Glutamatergic neuron (in vitro differentiated cells): Measurements from ENCODE around the gene ELN. TPM values are rescaled to one million over a fixed set of nuclear protein-coding genes. Genes with fewer than 3 reads are reported as not detected.

Experiments
- DNase-seq: peaks from one replicate; pipeline ENCODE4 v3.0.0; 2022
- H3K27ac Mint-ChIP-seq: one replicate; pipeline ENCODE4 v1.8.0; 2020; ENCODE audit warnings: mild to moderate bottlenecking, mixed read lengths, inconsistent platforms; ENCODE audit not compliant: unreplicated experiment
- H3K27me3 Mint-ChIP-seq: one replicate; pipeline ENCODE4 v1.8.0; 2020; ENCODE audit warnings: mild to moderate bottlenecking, moderate library complexity, mixed read lengths, inconsistent platforms; ENCODE audit not compliant: unreplicated experiment
- H3K36me3 Mint-ChIP-seq: one replicate; pipeline ENCODE4 v1.8.0; 2020; ENCODE audit warnings: mild to moderate bottlenecking, mixed read lengths, inconsistent platforms; ENCODE audit not compliant: unreplicated experiment
- H3K4me1 Mint-ChIP-seq: one replicate; pipeline ENCODE4 v1.8.0; 2020; ENCODE audit warnings: mild to moderate bottlenecking, low read depth, mixed read lengths, inconsistent platforms; ENCODE audit not compliant: unreplicated experiment
- H3K4me3 Mint-ChIP-seq: one replicate; pipeline ENCODE4 v1.8.0; 2020; ENCODE audit warnings: mild to moderate bottlenecking, mixed read lengths, inconsistent platforms; ENCODE audit not compliant: unreplicated experiment
- H3K9me3 Mint-ChIP-seq: one replicate; pipeline ENCODE4 v1.8.0; 2020; ENCODE audit warnings: mild to moderate bottlenecking, moderate library complexity, mixed read lengths, inconsistent platforms; ENCODE audit not compliant: unreplicated experiment
- total RNA-seq: library from RNA; stranded (reverse); fragmentation: NEBNext Ultra II Directional; extraction: Animal tissue kit (Norgen Biotek cat#: 25700); gene quantifications from one replicate; pipeline ENCODE4 v1.2.1, GENCODE V29; 2021; ENCODE audit not compliant: unreplicated experiment
- TF ChIP-seq, protein P1 (sequence below): fragments of 200-600 bp; sonication (generic); IDR thresholded peaks from one replicate; pipeline ENCODE4 v1.5.0; 2021; ENCODE audit not compliant: partially characterized antibody, unreplicated experiment

ELN gene
- total RNA-seq, 1 donor from 2014 or later, result 3.7 TPM

DNA sequence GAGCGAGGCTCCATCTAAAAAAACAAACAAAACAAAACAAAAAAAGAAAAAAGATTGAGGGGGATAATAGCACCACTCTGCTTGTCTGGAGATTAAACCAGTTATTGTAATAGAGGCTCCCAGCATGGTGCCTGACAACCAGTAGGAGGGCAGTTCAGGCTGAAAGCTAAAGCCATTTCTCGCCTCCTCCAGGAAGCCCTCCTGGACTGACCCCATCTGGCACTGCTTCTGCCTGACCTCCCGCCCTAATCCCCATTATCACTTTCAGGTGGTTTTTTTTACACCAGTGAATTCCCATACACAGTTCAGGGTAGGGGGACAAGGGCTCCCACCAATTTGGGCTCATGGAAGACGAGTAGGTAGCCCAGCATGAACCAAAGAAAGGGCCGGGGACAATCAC lies 8.8 kb upstream of the ELN start:
- Mint-ChIP-seq H3K36me3 (no peaks in the 10 kb centered on the region), H3K9me3 (no peaks in the 10 kb centered on the region), H3K27me3 (peaks cover 6% of the 10 kb centered on the region), H3K4me3 (no peak overlapping the region), H3K4me1 (peaks cover 19% of the 10 kb centered on the region), H3K27ac (no peak overlapping the region)
- no peak for DNase-seq
- TF ChIP-seq, protein P1, sequence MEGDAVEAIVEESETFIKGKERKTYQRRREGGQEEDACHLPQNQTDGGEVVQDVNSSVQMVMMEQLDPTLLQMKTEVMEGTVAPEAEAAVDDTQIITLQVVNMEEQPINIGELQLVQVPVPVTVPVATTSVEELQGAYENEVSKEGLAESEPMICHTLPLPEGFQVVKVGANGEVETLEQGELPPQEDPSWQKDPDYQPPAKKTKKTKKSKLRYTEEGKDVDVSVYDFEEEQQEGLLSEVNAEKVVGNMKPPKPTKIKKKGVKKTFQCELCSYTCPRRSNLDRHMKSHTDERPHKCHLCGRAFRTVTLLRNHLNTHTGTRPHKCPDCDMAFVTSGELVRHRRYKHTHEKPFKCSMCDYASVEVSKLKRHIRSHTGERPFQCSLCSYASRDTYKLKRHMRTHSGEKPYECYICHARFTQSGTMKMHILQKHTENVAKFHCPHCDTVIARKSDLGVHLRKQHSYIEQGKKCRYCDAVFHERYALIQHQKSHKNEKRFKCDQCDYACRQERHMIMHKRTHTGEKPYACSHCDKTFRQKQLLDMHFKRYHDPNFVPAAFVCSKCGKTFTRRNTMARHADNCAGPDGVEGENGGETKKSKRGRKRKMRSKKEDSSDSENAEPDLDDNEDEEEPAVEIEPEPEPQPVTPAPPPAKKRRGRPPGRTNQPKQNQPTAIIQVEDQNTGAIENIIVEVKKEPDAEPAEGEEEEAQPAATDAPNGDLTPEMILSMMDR, result no peak

- H3K9me3 Mint-ChIP-seq, result no peaks in the 10 kb centered on the region
- no peak overlapping the region for H3K4me3 Mint-ChIP-seq
- no peak overlapping the region for H3K27ac Mint-ChIP-seq
- TF ChIP-seq, protein P1, result no peak
- H3K36me3 Mint-ChIP-seq, result no peaks in the 10 kb centered on the region
- DNase-seq, result no peak
- peaks cover 2% of the 10 kb centered on the region for H3K27me3 Mint-ChIP-seq
- peaks cover 17% of the 10 kb centered on the region for H3K4me1 Mint-ChIP-seq
Measured at GRCh38 chr7:74020390-74020789, 7.6 kb upstream of the ELN start.

DNA sequence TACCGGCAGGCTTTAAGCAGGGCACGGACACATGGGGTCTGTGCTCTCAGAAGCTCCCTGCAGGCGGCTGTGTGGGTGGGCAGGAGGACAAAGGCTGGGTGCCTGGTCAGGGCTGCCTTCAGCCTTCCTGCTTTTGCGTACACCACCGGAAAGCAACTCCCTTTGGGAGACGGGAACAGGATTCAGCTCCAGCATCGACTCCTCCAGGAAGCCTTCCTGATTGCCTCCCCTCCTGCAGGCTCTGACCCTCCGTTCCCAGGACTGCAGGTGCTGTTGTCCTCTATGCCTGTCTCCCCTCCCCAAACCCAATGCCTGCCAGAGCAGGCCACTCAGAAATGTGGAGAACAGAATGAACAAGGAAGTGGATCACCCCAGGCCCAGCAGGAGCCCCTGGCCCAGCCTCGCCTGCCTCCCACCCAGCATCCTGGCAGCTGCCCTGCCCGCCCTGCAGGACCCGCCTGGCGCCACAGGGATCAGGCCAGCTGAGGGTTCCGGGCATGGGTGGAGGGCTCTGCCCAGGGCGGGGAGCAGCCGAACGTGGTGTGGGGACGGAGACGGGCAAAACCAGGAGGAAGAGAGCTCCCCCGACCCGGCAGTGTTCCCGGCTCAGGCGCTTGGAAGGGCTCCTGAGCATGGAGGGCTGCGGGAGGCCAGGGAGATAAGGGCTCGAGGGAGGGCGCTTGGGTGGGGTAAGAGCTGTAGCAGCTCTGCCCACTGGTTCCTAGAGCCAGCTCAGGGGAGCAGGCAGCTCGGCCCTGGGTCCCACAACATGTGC lies 6.2 kb upstream of the ELN start:
- TF ChIP-seq, protein P1, result no peak
- DNase-seq, result no peak
- Mint-ChIP-seq H3K4me3 (no peak overlapping the region), H3K27ac (no peak overlapping the region), H3K36me3 (no peaks in the 10 kb centered on the region), H3K27me3 (peaks cover 1% of the 10 kb centered on the region), H3K4me1 (peaks cover 21% of the 10 kb centered on the region), H3K9me3 (peaks cover 2% of the 10 kb centered on the region)

DNA sequence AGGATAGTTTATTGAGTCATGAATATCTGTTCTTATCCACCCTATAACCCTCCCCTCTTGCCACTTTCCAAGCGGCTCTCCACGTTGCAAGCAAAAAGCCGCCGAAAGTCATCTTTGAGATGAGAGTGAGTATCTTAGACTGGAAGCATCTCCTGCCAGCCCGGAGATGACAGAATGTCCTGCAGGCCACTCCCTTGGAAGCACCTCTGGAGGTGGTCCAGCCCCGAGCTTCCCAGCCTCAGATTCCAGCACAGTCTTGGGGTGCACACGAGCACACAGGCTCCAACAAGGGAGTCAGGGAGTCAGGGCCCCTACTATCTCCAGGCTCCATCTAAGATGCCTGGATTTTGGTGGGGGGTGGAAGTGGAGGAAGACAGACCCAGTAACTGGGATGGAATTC lies 5.5 kb upstream of the ELN start:
- H3K27me3 Mint-ChIP-seq, result peaks cover 4% of the 10 kb centered on the region
- DNase-seq, result no peak
- H3K9me3 Mint-ChIP-seq, result peaks cover 2% of the 10 kb centered on the region
- no peaks in the 10 kb centered on the region for H3K36me3 Mint-ChIP-seq
- TF ChIP-seq, protein P1, result no peak
- H3K4me1 Mint-ChIP-seq, result peaks cover 19% of the 10 kb centered on the region
- no peak overlapping the region for H3K4me3 Mint-ChIP-seq
- no peak overlapping the region for H3K27ac Mint-ChIP-seq

DNA sequence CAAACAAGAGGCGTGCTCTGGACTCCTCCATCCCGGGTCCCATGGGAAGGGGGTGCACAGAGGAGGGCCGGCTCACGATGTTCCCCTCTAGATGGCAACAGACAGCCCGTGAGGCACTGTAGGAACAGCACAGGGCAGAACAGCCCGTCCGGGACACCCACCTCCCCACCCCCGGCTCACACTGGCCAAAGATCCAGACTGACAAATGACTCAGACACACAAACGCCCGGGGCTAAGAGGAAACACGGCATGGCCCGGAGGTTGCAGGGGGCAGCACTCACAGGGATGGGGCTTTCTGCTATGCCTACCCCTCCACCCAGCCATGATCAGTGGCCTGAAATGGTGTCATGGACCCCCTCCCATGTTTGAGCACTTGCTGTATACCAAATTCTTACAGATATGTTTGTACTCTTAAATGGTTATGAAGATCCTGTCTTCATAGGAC lies 4.9 kb upstream of the ELN start:
- Mint-ChIP-seq H3K9me3 (peaks cover 2% of the 10 kb centered on the region), H3K27ac (no peak overlapping the region), H3K27me3 (peaks cover 4% of the 10 kb centered on the region)

More for the DNA sequence above, 4.9 kb upstream of the ELN start:
- TF ChIP-seq, protein P1, result no peak
- H3K4me1 Mint-ChIP-seq, result peaks cover 18% of the 10 kb centered on the region
- peak; percentile 60 for DNase-seq
- no peaks in the 10 kb centered on the region for H3K36me3 Mint-ChIP-seq
- H3K4me3 Mint-ChIP-seq, result no peak overlapping the region
